ENCODE results near the gene MYO9A. TPM values are rescaled to one million over a fixed set of nuclear protein-coding genes. Genes with fewer than 3 reads are reported as not detected.
"Not testable (repeated sequence)": the region's sequence is repeated elsewhere in the genome, so short reads cannot be mapped to it uniquely, and the experiment has no call there.

The MYO9A gene
- total RNA-seq, 1 experiment from 2014 or later: 19.6 TPM

- no peak for DNase-seq (ENCODE audit: extremely low read depth, low read depth)
These were observed 25.3 kb downstream of the MYO9A start for GRCh38 chr15:72092691-72093090.

- DNase-seq (ENCODE audit: extremely low read depth, low read depth): no peak
These were observed 25.9 kb downstream of the MYO9A start for GRCh38 chr15:72092006-72092405.

- DNase-seq (ENCODE audit: extremely low read depth, low read depth): no peak
These were observed 30.9 kb downstream of the MYO9A start for GRCh38 chr15:72086920-72087648.

- no peak for DNase-seq (ENCODE audit: extremely low read depth, low read depth)
These were observed 31.8 kb downstream of the MYO9A start for GRCh38 chr15:72086010-72086697.

- DNase-seq (ENCODE audit: extremely low read depth, low read depth): no peak
These were observed 35.8 kb downstream of the MYO9A start for GRCh38 chr15:72082176-72082575.

- no peak for DNase-seq (ENCODE audit: extremely low read depth, low read depth)
These were observed 39.1 kb downstream of the MYO9A start for GRCh38 chr15:72078887-72079286.

GRCh38 chr15:72077950-72078349, 40.0 kb downstream of the MYO9A start:
- DNase-seq (ENCODE audit: extremely low read depth, low read depth): no peak

GRCh38 chr15:72074335-72075060, 43.5 kb downstream of the MYO9A start:
- DNase-seq (ENCODE audit: extremely low read depth, low read depth): no peak

GRCh38 chr15:72071448-72071825, 46.5 kb downstream of the MYO9A start:
- not testable (repeated sequence) for DNase-seq (ENCODE audit: extremely low read depth, low read depth)

GRCh38 chr15:72070817-72071447, 47.0 kb downstream of the MYO9A start:
- no peak for DNase-seq (ENCODE audit: extremely low read depth, low read depth)

GRCh38 chr15:72068856-72069255, 49.1 kb downstream of the MYO9A start:
- no peak for DNase-seq (ENCODE audit: extremely low read depth, low read depth)

- no peak for DNase-seq (ENCODE audit: extremely low read depth, low read depth)
These were observed 52.1 kb downstream of the MYO9A start for GRCh38 chr15:72065801-72066200.

GRCh38 chr15:72063186-72063585, 54.8 kb downstream of the MYO9A start:
- no peak for DNase-seq (ENCODE audit: extremely low read depth, low read depth)

GRCh38 chr15:72062319-72062718, 55.6 kb downstream of the MYO9A start:
- DNase-seq (ENCODE audit: extremely low read depth, low read depth): no peak

- no peak for DNase-seq (ENCODE audit: extremely low read depth, low read depth)
These were observed 57.2 kb downstream of the MYO9A start for GRCh38 chr15:72060687-72061250.

GRCh38 chr15:72058585-72058984, 59.4 kb downstream of the MYO9A start:
- DNase-seq (ENCODE audit: extremely low read depth, low read depth): no peak

GRCh38 chr15:72057548-72058091, 60.3 kb downstream of the MYO9A start:
- DNase-seq (ENCODE audit: extremely low read depth, low read depth): no peak

GRCh38 chr15:72056217-72056616, 61.7 kb downstream of the MYO9A start:
- DNase-seq (ENCODE audit: extremely low read depth, low read depth): not testable (repeated sequence)

- not testable (repeated sequence) for DNase-seq (ENCODE audit: extremely low read depth, low read depth)
These were observed 64.7 kb downstream of the MYO9A start for GRCh38 chr15:72053297-72053696.

GRCh38 chr15:72050700-72051099, 67.2 kb downstream of the MYO9A start:
- no peak for DNase-seq (ENCODE audit: extremely low read depth, low read depth)

GRCh38 chr15:72047020-72047419, 70.9 kb downstream of the MYO9A start:
- DNase-seq (ENCODE audit: extremely low read depth, low read depth): no peak
